ENCODE results near the gene IFIT5. TPM values are rescaled to one million over a fixed set of nuclear protein-coding genes. Genes with fewer than 3 reads are reported as not detected.
"Not testable (repeated sequence)": the region's sequence is repeated elsewhere in the genome, so short reads cannot be mapped to it uniquely, and the experiment has no call there.

IFIT5 gene
- total RNA-seq, 5 donors from 2014 or later (not counting 1 experiment from before 2014, with no cell fraction given) = 12.6 to 20.3 (median 18.5) TPM

GRCh38 chr10:89431977-89432376 lies 17.6 kb downstream of the IFIT5 start:
- Mint-ChIP-seq H3K27me3 (peaks cover 16 to 19% of the 10 kb centered on the region in 2 donors), H3K9me3 (no peaks in the 10 kb centered on the region), H3K4me1 (no peaks in the 10 kb centered on the region), H3K36me3 (no peaks in the 10 kb centered on the region), H3K4me3 (no peak overlapping the region), H3K27ac (no peak overlapping the region)
- Histone ChIP-seq H3K27ac (ENCODE audit: low read length) (no peak overlapping the region), H3K4me3 (ENCODE audit: control insufficient read depth in 1 of 2, extremely low read depth in 1 of 2, low read length in 1 of 2) (no peak overlapping the region), H3K4me1 (ENCODE audit: control insufficient read depth in 1 of 2, extremely low read depth in 1 of 2, insufficient read depth in 2 of 2, low read length in 2 of 2) (no peaks in the 10 kb centered on the region), H3K9me3 (no peaks in the 10 kb centered on the region), H3K36me3 (ENCODE audit: control insufficient read depth in 2 of 2, extremely low read depth in 1 of 2, insufficient read depth in 1 of 2, low read length in 1 of 2) (no peaks in the 10 kb centered on the region), H3K27me3 (replicated peaks in 1 of 2; ENCODE audit: control insufficient read depth in 2 of 2, extremely low read depth in 1 of 2, insufficient read depth in 2 of 2, low read length in 1 of 2) (no peaks in the 10 kb centered on the region)
- ATAC-seq (replicated peaks in 1 of 4) = no peak
- DNase-seq = no peak
- CTCF ChIA-PET = no interaction called here
- POLR2A ChIA-PET = interaction anchor here in 1 of 2 donors (0.6 kb wide), 1 partner anchor 68 kb away, joined by 8 read pairs; no protein-coding TSS in a partner anchor
- no CpG with 5 or more reads among the region's 3 CpGs for WGBS (ENCODE audit: insufficient coverage)

- Mint-ChIP-seq H3K4me1 (no peaks in the 10 kb centered on the region), H3K36me3 (no peaks in the 10 kb centered on the region), H3K27me3 (peaks cover 32 to 37% of the 10 kb centered on the region in 2 donors), H3K9me3 (no peaks in the 10 kb centered on the region), H3K27ac (no peak overlapping the region), H3K4me3 (no peak overlapping the region)
- ATAC-seq (replicated peaks in 1 of 4) (no peak), DNase-seq (no peak)
- 96% methylated on average over 4 of the region's 4 CpGs for WGBS (ENCODE audit: insufficient coverage)
- ChIA-PET CTCF (no interaction called here), POLR2A (no interaction called here)
- Histone ChIP-seq H3K27me3 (replicated peaks in 1 of 2; ENCODE audit: control insufficient read depth in 2 of 2, extremely low read depth in 1 of 2, insufficient read depth in 2 of 2, low read length in 1 of 2) (no peaks in the 10 kb centered on the region), H3K36me3 (ENCODE audit: control insufficient read depth in 2 of 2, extremely low read depth in 1 of 2, insufficient read depth in 1 of 2, low read length in 1 of 2) (no peaks in the 10 kb centered on the region), H3K27ac (ENCODE audit: low read length) (no peak overlapping the region), H3K9me3 (no peaks in the 10 kb centered on the region), H3K4me3 (ENCODE audit: control insufficient read depth in 1 of 2, extremely low read depth in 1 of 2, low read length in 1 of 2) (no peak overlapping the region), H3K4me1 (ENCODE audit: control insufficient read depth in 1 of 2, extremely low read depth in 1 of 2, insufficient read depth in 2 of 2, low read length in 2 of 2) (no peaks in the 10 kb centered on the region)
Observed at GRCh38 chr10:89438525-89438924, 24.2 kb downstream of the IFIT5 start.

GRCh38 chr10:89440226-89441009 lies 26.1 kb downstream of the IFIT5 start:
- Mint-ChIP-seq H3K4me3 (no peak overlapping the region), H3K27me3 (peaks cover 25 to 27% of the 10 kb centered on the region in 2 donors), H3K27ac (no peak overlapping the region), H3K4me1 (no peaks in the 10 kb centered on the region), H3K36me3 (no peaks in the 10 kb centered on the region), H3K9me3 (no peaks in the 10 kb centered on the region)
- no peak overlapping the region for H3K4me3 ChIP-seq (ENCODE audit: control insufficient read depth in 1 of 2, extremely low read depth in 1 of 2, low read length in 1 of 2)
- no peaks in the 10 kb centered on the region for H3K4me1 ChIP-seq (ENCODE audit: control insufficient read depth in 1 of 2, extremely low read depth in 1 of 2, insufficient read depth in 2 of 2, low read length in 2 of 2)
- POLR2A ChIA-PET = no interaction called here
- H3K9me3 ChIP-seq = no peaks in the 10 kb centered on the region
- CTCF ChIA-PET = no interaction called here
- ATAC-seq (replicated peaks in 1 of 4) (no peak), DNase-seq (no peak)
- H3K36me3 ChIP-seq (ENCODE audit: control insufficient read depth in 2 of 2, extremely low read depth in 1 of 2, insufficient read depth in 1 of 2, low read length in 1 of 2) = no peaks in the 10 kb centered on the region
- no peak overlapping the region for H3K27ac ChIP-seq (ENCODE audit: low read length)
- H3K27me3 ChIP-seq (replicated peaks in 1 of 2; ENCODE audit: control insufficient read depth in 2 of 2, extremely low read depth in 1 of 2, insufficient read depth in 2 of 2, low read length in 1 of 2) = peaks cover 0 to 9% of the 10 kb centered on the region in 2 experiments
- no CpG with 5 or more reads among the region's 4 CpGs for WGBS (ENCODE audit: insufficient coverage)

- Histone ChIP-seq H3K4me1 (ENCODE audit: control insufficient read depth in 1 of 2, extremely low read depth in 1 of 2, insufficient read depth in 2 of 2, low read length in 2 of 2) (no peaks in the 10 kb centered on the region), H3K27ac (ENCODE audit: low read length) (no peak overlapping the region), H3K36me3 (ENCODE audit: control insufficient read depth in 2 of 2, extremely low read depth in 1 of 2, insufficient read depth in 1 of 2, low read length in 1 of 2) (no peaks in the 10 kb centered on the region), H3K27me3 (replicated peaks in 1 of 2; ENCODE audit: control insufficient read depth in 2 of 2, extremely low read depth in 1 of 2, insufficient read depth in 2 of 2, low read length in 1 of 2) (peaks cover 0 to 9% of the 10 kb centered on the region in 2 experiments), H3K9me3 (no peaks in the 10 kb centered on the region), H3K4me3 (ENCODE audit: control insufficient read depth in 1 of 2, extremely low read depth in 1 of 2, low read length in 1 of 2) (no peak overlapping the region)
- DNase-seq (no peak), ATAC-seq (replicated peaks in 1 of 4) (no peak)
- peaks cover 17 to 26% of the 10 kb centered on the region in 2 donors for H3K27me3 Mint-ChIP-seq
- no CpG with 5 or more reads among the region's 1 CpG for WGBS (ENCODE audit: insufficient coverage)
- H3K4me1 Mint-ChIP-seq = no peaks in the 10 kb centered on the region
- H3K27ac Mint-ChIP-seq = no peak overlapping the region
- H3K4me3 Mint-ChIP-seq = no peak overlapping the region
- ChIA-PET CTCF (interaction anchor here in 1 of 2 donors (0.6 kb wide), 1 partner anchor 69 kb away, joined by 7 read pairs; no protein-coding TSS in a partner anchor), POLR2A (no interaction called here)
- peaks cover 0 to 5% (median 3%) of the 10 kb centered on the region in 3 donors for H3K9me3 Mint-ChIP-seq
- H3K36me3 Mint-ChIP-seq = no peaks in the 10 kb centered on the region
Observed at GRCh38 chr10:89442289-89442688, 27.9 kb downstream of the IFIT5 start.

GRCh38 chr10:89444819-89445218 lies 30.5 kb downstream of the IFIT5 start:
- H3K36me3 ChIP-seq (ENCODE audit: control insufficient read depth in 2 of 2, extremely low read depth in 1 of 2, insufficient read depth in 1 of 2, low read length in 1 of 2); H3K4me3 Mint-ChIP-seq; H3K27ac ChIP-seq (ENCODE audit: low read length); H3K4me1 Mint-ChIP-seq; DNase-seq; H3K36me3 Mint-ChIP-seq; H3K4me3 ChIP-seq (ENCODE audit: control insufficient read depth in 1 of 2, extremely low read depth in 1 of 2, low read length in 1 of 2); POLR2A ChIA-PET; H3K27ac Mint-ChIP-seq; H3K4me1 ChIP-seq (ENCODE audit: control insufficient read depth in 1 of 2, extremely low read depth in 1 of 2, insufficient read depth in 2 of 2, low read length in 2 of 2); CTCF ChIA-PET; H3K9me3 ChIP-seq; H3K9me3 Mint-ChIP-seq; H3K27me3 ChIP-seq (replicated peaks in 1 of 2; ENCODE audit: control insufficient read depth in 2 of 2, extremely low read depth in 1 of 2, insufficient read depth in 2 of 2, low read length in 1 of 2); ATAC-seq (replicated peaks in 1 of 4): not testable (repeated sequence)
- 90% methylated on average over 1 of the region's 7 CpGs for WGBS (ENCODE audit: insufficient coverage)
- peaks cover 7 to 15% of the 10 kb centered on the region in 2 donors for H3K27me3 Mint-ChIP-seq

GRCh38 chr10:89450901-89451300 lies 36.5 kb downstream of the IFIT5 start:
- no peaks in the 10 kb centered on the region for H3K4me1 ChIP-seq (ENCODE audit: control insufficient read depth in 1 of 2, extremely low read depth in 1 of 2, insufficient read depth in 2 of 2, low read length in 2 of 2)
- H3K27me3 ChIP-seq (replicated peaks in 1 of 2; ENCODE audit: control insufficient read depth in 2 of 2, extremely low read depth in 1 of 2, insufficient read depth in 2 of 2, low read length in 1 of 2) = no peaks in the 10 kb centered on the region
- no peaks in the 10 kb centered on the region for H3K36me3 ChIP-seq (ENCODE audit: control insufficient read depth in 2 of 2, extremely low read depth in 1 of 2, insufficient read depth in 1 of 2, low read length in 1 of 2)
- Mint-ChIP-seq H3K4me1 (no peaks in the 10 kb centered on the region), H3K36me3 (no peaks in the 10 kb centered on the region), H3K27me3 (peaks cover 1 to 5% of the 10 kb centered on the region in 2 donors), H3K4me3 (no peak overlapping the region), H3K9me3 (peaks cover 0 to 2% (median 0%) of the 10 kb centered on the region in 3 donors), H3K27ac (no peak overlapping the region)
- no peak overlapping the region for H3K27ac ChIP-seq (ENCODE audit: low read length)
- WGBS (ENCODE audit: insufficient coverage) = 100% methylated on average over 1 of the region's 2 CpGs
- ATAC-seq (replicated peaks in 1 of 4) (no peak), DNase-seq (no peak)
- H3K4me3 ChIP-seq (ENCODE audit: control insufficient read depth in 1 of 2, extremely low read depth in 1 of 2, low read length in 1 of 2) = no peak overlapping the region
- H3K9me3 ChIP-seq = no peaks in the 10 kb centered on the region
- CTCF ChIA-PET = interaction anchor here in 1 of 2 donors (0.6 kb wide), 1 partner anchor 413 kb away, joined by 3 read pairs; no protein-coding TSS in a partner anchor
- POLR2A ChIA-PET = interaction anchor here in 1 of 2 donors (0.6 kb wide), 1 partner anchor 204 kb away, joined by 3 read pairs; no protein-coding TSS in a partner anchor
